Trophoblast cell (in vitro differentiated cells and primary cell): ENCODE results near the gene FGF2.
A peak's percentile ranks its signal among the peaks of the same experiment; 100 is the strongest.

Experiments
- DNase-seq, 2 donors: peaks; one replicate each; pipeline ENCODE4 v3.0.0-alpha.2; 2016
- H2AFZ ChIP-seq: 2 replicates; pipeline ENCODE4 v1.6.1; 2013; ENCODE audit warnings: low read length, moderate library complexity, mild to moderate bottlenecking; ENCODE audit not compliant: insufficient read depth, poor library complexity
- H2AK5ac ChIP-seq: 2 replicates; pipeline ENCODE4 v1.6.1; 2013; ENCODE audit warnings: mild to moderate bottlenecking, low read length
- H2BK120ac ChIP-seq: 2 replicates; pipeline ENCODE4 v1.6.1; 2013; ENCODE audit warnings: low read length, mild to moderate bottlenecking, moderate library complexity; ENCODE audit not compliant: insufficient read depth, poor library complexity
- H2BK12ac ChIP-seq: 2 replicates; pipeline ENCODE4 v1.6.1; 2013; ENCODE audit warnings: mild to moderate bottlenecking, low read length, moderate library complexity
- H2BK5ac ChIP-seq: 2 replicates; pipeline ENCODE4 v1.6.1; 2013; ENCODE audit warnings: low read length, low read depth, moderate library complexity, mild to moderate bottlenecking; ENCODE audit not compliant: poor library complexity
- H3K14ac ChIP-seq: 2 replicates; pipeline ENCODE4 v1.6.1; 2013; ENCODE audit warnings: mild to moderate bottlenecking, low read length
- H3K18ac ChIP-seq: 2 replicates; pipeline ENCODE4 v1.6.1; 2013; ENCODE audit warnings: mild to moderate bottlenecking, low read length
- H3K23ac ChIP-seq: 2 replicates; pipeline ENCODE4 v1.6.1; 2013; ENCODE audit warnings: low read length
- H3K27ac ChIP-seq: 2 replicates; pipeline ENCODE4 v1.5.1; 2013; ENCODE audit warnings: low read depth, mild to moderate bottlenecking, inconsistent platforms, low read length, moderate library complexity
- H3K27me3 ChIP-seq: 2 replicates; pipeline ENCODE4 v1.6.1; 2013; ENCODE audit warnings: inconsistent platforms, mild to moderate bottlenecking, low read length, moderate library complexity; ENCODE audit not compliant: insufficient read depth
- H3K36me3 ChIP-seq, 2 experiments: 1 replicate in 1 of 2; 2 replicates in 1 of 2; pipeline ENCODE4 v1.6.1; 2013; ENCODE audit warnings: low read length in 2 of 2, mild to moderate bottlenecking in 2 of 2, moderate library complexity in 1 of 2; ENCODE audit not compliant: insufficient read depth in 2 of 2, control insufficient read depth in 1 of 2
- H3K4ac ChIP-seq: 2 replicates; pipeline ENCODE4 v1.6.1; 2013; ENCODE audit warnings: low read depth, mild to moderate bottlenecking, low read length, moderate library complexity
- H3K4me1 ChIP-seq, 2 experiments: 1 replicate in 1 of 2; 2 replicates in 1 of 2; pipeline ENCODE4 v1.6.1; 2013; ENCODE audit warnings: low read length in 2 of 2, mild to moderate bottlenecking in 2 of 2, moderate library complexity in 1 of 2; ENCODE audit not compliant: insufficient read depth in 2 of 2, control insufficient read depth in 1 of 2
- H3K4me2 ChIP-seq: 2 replicates; pipeline ENCODE4 v1.6.1; 2013; ENCODE audit warnings: inconsistent platforms, mild to moderate bottlenecking, low read length, moderate library complexity
- H3K4me3 ChIP-seq: 2 replicates; pipeline ENCODE4 v1.5.1; 2013; ENCODE audit warnings: mild to moderate bottlenecking, low read depth, low read length, inconsistent platforms
- H3K79me1 ChIP-seq: one replicate; pipeline ENCODE4 v1.6.1; 2013; ENCODE audit warnings: low read length
- H3K79me2 ChIP-seq: 2 replicates; pipeline ENCODE4 v1.6.1; 2013; ENCODE audit warnings: low read length, mild to moderate bottlenecking; ENCODE audit not compliant: control insufficient read depth, insufficient read depth, poor library complexity
- H3K9ac ChIP-seq: 2 replicates; pipeline ENCODE4 v1.6.1; 2013; ENCODE audit warnings: mild to moderate bottlenecking, low read length
- H3K9me3 ChIP-seq: 2 replicates; pipeline ENCODE4 v1.6.1; 2013; ENCODE audit warnings: low read depth, mild to moderate bottlenecking, control low read depth, inconsistent platforms, low read length; ENCODE audit not compliant: insufficient read depth
- H4K12ac ChIP-seq: 2 replicates; pipeline ENCODE4 v1.6.1; 2013; ENCODE audit warnings: low read depth, mild to moderate bottlenecking, low read length, moderate library complexity
- H4K8ac ChIP-seq: 2 replicates; pipeline ENCODE4 v1.6.1; 2013; ENCODE audit warnings: low read depth, mild to moderate bottlenecking, low read length, moderate library complexity
- H4K91ac ChIP-seq: one replicate; pipeline ENCODE4 v1.6.1; 2013; ENCODE audit warnings: low read depth, mild to moderate bottlenecking, low read length, moderate library complexity
- WGBS: extraction: QIAGEN DNeasy Blood & Tissue Kit; methylation state at CpG from one replicate; pipeline ENCODE4 v1.1.7; 2013; ENCODE audit warnings: missing lambda C conversion rate; ENCODE audit not compliant: insufficient read length, insufficient coverage; ENCODE audit errors: extremely low coverage; 5-methylcytosine and 5-hydroxymethylcytosine counted together

Gene FGF2

DNA sequence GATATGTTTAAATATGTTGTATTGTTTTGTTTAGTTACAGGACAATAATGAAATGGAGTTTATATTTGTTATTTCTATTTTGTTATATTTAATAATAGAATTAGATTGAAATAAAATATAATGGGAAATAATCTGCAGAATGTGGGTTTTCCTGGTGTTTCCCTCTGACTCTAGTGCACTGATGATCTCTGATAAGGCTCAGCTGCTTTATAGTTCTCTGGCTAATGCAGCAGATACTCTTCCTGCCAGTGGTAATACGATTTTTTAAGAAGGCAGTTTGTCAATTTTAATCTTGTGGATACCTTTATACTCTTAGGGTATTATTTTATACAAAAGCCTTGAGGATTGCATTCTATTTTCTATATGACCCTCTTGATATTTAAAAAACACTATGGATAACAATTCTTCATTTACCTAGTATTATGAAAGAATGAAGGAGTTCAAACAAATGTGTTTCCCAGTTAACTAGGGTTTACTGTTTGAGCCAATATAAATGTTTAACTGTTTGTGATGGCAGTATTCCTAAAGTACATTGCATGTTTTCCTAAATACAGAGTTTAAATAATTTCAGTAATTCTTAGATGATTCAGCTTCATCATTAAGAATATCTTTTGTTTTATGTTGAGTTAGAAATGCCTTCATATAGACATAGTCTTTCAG is 68.8 kb downstream of the FGF2 start:
- no peak for DNase-seq
- Histone ChIP-seq H2AK5ac (no peak overlapping the region), H2AFZ (no peak overlapping the region), H3K79me2 (no peaks in the 10 kb centered on the region), H3K27ac (no peak overlapping the region), H2BK12ac (no peak overlapping the region), H3K4me1 (no peaks in the 10 kb centered on the region), H3K9me3 (no peaks in the 10 kb centered on the region), H4K8ac (no peak overlapping the region), H3K9ac (no peak overlapping the region), H3K79me1 (no peaks in the 10 kb centered on the region), H3K27me3 (no peaks in the 10 kb centered on the region), H3K18ac (no peak overlapping the region), H2BK120ac (no peak overlapping the region), H3K4me3 (no peak overlapping the region), H3K36me3 (no peaks in the 10 kb centered on the region), H3K23ac (no peak overlapping the region), H3K14ac (no peak overlapping the region), H3K4ac (no peak overlapping the region), H4K12ac (no peak overlapping the region), H2BK5ac (no peak overlapping the region), H4K91ac (no peak overlapping the region), H3K4me2 (no peak overlapping the region)
- WGBS = no CpG with 5 or more reads among the region's 1 CpG

- no peaks in the 10 kb centered on the region for H3K9me3 ChIP-seq
- WGBS = no CpG with 5 or more reads among the region's 1 CpG
- no peak overlapping the region for H4K12ac ChIP-seq
- no peak overlapping the region for H4K91ac ChIP-seq
- no peak overlapping the region for H3K4me2 ChIP-seq
- no peak overlapping the region for H3K9ac ChIP-seq
- no peak overlapping the region for H2BK12ac ChIP-seq
- H3K18ac ChIP-seq = no peak overlapping the region
- H3K27ac ChIP-seq = no peak overlapping the region
- no peak overlapping the region for H2BK120ac ChIP-seq
- H3K4me1 ChIP-seq = no peaks in the 10 kb centered on the region
- H3K36me3 ChIP-seq = no peaks in the 10 kb centered on the region
- no peak overlapping the region for H3K23ac ChIP-seq
- H3K4ac ChIP-seq = no peak overlapping the region
- no peaks in the 10 kb centered on the region for H3K79me1 ChIP-seq
- no peak overlapping the region for H4K8ac ChIP-seq
- H3K79me2 ChIP-seq = no peaks in the 10 kb centered on the region
- H3K4me3 ChIP-seq = no peak overlapping the region
- H2BK5ac ChIP-seq = no peak overlapping the region
- H2AFZ ChIP-seq = no peak overlapping the region
- no peak overlapping the region for H2AK5ac ChIP-seq
- H3K14ac ChIP-seq = no peak overlapping the region
- no peaks in the 10 kb centered on the region for H3K27me3 ChIP-seq
- no peak for DNase-seq
Measured at GRCh38 chr4:122896270-122896669, 69.6 kb downstream of the FGF2 start.

- no CpG with 5 or more reads among the region's 2 CpGs for WGBS
- no peaks in the 10 kb centered on the region for H3K9me3 ChIP-seq
- no peak overlapping the region for H4K8ac ChIP-seq
- no peak overlapping the region for H2AFZ ChIP-seq
- H3K79me2 ChIP-seq = no peaks in the 10 kb centered on the region
- no peak overlapping the region for H2BK5ac ChIP-seq
- H4K91ac ChIP-seq = no peak overlapping the region
- no peak overlapping the region for H3K14ac ChIP-seq
- no peak overlapping the region for H2BK12ac ChIP-seq
- no peak overlapping the region for H3K9ac ChIP-seq
- H3K23ac ChIP-seq = no peak overlapping the region
- H2AK5ac ChIP-seq = no peak overlapping the region
- H3K4me3 ChIP-seq = no peak overlapping the region
- H3K4me1 ChIP-seq = no peaks in the 10 kb centered on the region
- no peak overlapping the region for H2BK120ac ChIP-seq
- no peak overlapping the region for H3K4me2 ChIP-seq
- no peaks in the 10 kb centered on the region for H3K79me1 ChIP-seq
- DNase-seq = peak in 1 of 2 donors; percentile 44
- H3K27me3 ChIP-seq = no peaks in the 10 kb centered on the region
- H4K12ac ChIP-seq = no peak overlapping the region
- H3K27ac ChIP-seq = no peak overlapping the region
- no peak overlapping the region for H3K4ac ChIP-seq
- no peaks in the 10 kb centered on the region for H3K36me3 ChIP-seq
- no peak overlapping the region for H3K18ac ChIP-seq
Measured at GRCh38 chr4:122898370-122899150, 71.9 kb downstream of the FGF2 start.

- Histone ChIP-seq H3K14ac (no peak overlapping the region), H3K9ac (no peak overlapping the region)
- DNase-seq = no peak
Measured at GRCh38 chr4:122899682-122900081, 73.1 kb downstream of the FGF2 start.

More at GRCh38 chr4:122899682-122900081, 73.1 kb downstream of the FGF2 start:
- Histone ChIP-seq H3K4me2 (no peak overlapping the region), H4K91ac (no peak overlapping the region), H4K12ac (no peak overlapping the region), H3K4me1 (no peaks in the 10 kb centered on the region), H3K18ac (no peak overlapping the region), H3K9me3 (no peaks in the 10 kb centered on the region), H2BK5ac (no peak overlapping the region), H3K36me3 (no peaks in the 10 kb centered on the region), H3K23ac (no peak overlapping the region), H3K4ac (no peak overlapping the region), H2BK12ac (no peak overlapping the region), H3K27me3 (no peaks in the 10 kb centered on the region), H3K27ac (no peak overlapping the region), H3K79me2 (no peaks in the 10 kb centered on the region), H3K79me1 (no peaks in the 10 kb centered on the region), H2AFZ (no peak overlapping the region), H2AK5ac (no peak overlapping the region), H4K8ac (no peak overlapping the region), H2BK120ac (no peak overlapping the region), H3K4me3 (no peak overlapping the region)
- WGBS = no CpG with 5 or more reads among the region's 7 CpGs
